OCI-LY1 (cell line): ENCODE results near the gene SERP2.

Source experiments
- EZH2 ChIP-seq: fragments of 200-600 bp; sonication (generic), shearing (Covaris generic); IDR thresholded peaks from 2 replicates; pipeline ENCODE4 v1.8.0; 2017; ENCODE audit warnings: borderline replicate concordance, mixed run types, mild to moderate bottlenecking, antibody characterized with exemption, low read length, moderate library complexity, mixed read lengths
- TF ChIP-seq, protein P1 (sequence below): fragments of 200-600 bp; sonication (generic), shearing (Covaris generic); IDR thresholded peaks from 2 replicates; pipeline ENCODE4 v1.5.1; 2017; ENCODE audit warnings: mild to moderate bottlenecking, antibody characterized with exemption, low read length, moderate library complexity, mixed read lengths

GRCh38 chr13:44433863-44434765, 60.5 kb downstream of the SERP2 start:
- TF ChIP-seq, protein P1, sequence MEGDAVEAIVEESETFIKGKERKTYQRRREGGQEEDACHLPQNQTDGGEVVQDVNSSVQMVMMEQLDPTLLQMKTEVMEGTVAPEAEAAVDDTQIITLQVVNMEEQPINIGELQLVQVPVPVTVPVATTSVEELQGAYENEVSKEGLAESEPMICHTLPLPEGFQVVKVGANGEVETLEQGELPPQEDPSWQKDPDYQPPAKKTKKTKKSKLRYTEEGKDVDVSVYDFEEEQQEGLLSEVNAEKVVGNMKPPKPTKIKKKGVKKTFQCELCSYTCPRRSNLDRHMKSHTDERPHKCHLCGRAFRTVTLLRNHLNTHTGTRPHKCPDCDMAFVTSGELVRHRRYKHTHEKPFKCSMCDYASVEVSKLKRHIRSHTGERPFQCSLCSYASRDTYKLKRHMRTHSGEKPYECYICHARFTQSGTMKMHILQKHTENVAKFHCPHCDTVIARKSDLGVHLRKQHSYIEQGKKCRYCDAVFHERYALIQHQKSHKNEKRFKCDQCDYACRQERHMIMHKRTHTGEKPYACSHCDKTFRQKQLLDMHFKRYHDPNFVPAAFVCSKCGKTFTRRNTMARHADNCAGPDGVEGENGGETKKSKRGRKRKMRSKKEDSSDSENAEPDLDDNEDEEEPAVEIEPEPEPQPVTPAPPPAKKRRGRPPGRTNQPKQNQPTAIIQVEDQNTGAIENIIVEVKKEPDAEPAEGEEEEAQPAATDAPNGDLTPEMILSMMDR, result no peak
- TF ChIP-seq EZH2, result no peak
